ENCODE measurements around the gene RPN2.

- TF ChIP-seq POLR2AphosphoS5 (IDR thresholded peaks at IDR 0.05; ENCODE audit: low read depth, low read length) = no peak
- TF ChIP-seq REST (IDR thresholded peaks at IDR 0.05; ENCODE audit: insufficient read depth in 1 of 2, low read depth in 2 of 2, low read length in 2 of 2) = no peak
- no peak for TF ChIP-seq FOXP2 (optimal IDR thresholded peaks at IDR 0.05; ENCODE audit: borderline replicate concordance, extremely low read depth, extremely low read length, insufficient read depth)
- no peak for TF ChIP-seq SIN3A (IDR thresholded peaks at IDR 0.05; ENCODE audit: borderline replicate concordance, insufficient read depth, low read length)
Measured at GRCh38 chr20:37131486-37131885, 47.6 kb upstream of the RPN2 start.

Measured in PFSK-1 (cell line).